LNCAP (cell line): ENCODE measurements around the gene SLC7A6.

Experiments used
- TF ChIP-seq, protein P1 (sequence below): fragments of 450-650 bp; IDR thresholded peaks from 2 replicates; pipeline ENCODE4 v1.5.1; 2017; ENCODE audit warnings: mild to moderate bottlenecking

SLC7A6 gene

DNA sequence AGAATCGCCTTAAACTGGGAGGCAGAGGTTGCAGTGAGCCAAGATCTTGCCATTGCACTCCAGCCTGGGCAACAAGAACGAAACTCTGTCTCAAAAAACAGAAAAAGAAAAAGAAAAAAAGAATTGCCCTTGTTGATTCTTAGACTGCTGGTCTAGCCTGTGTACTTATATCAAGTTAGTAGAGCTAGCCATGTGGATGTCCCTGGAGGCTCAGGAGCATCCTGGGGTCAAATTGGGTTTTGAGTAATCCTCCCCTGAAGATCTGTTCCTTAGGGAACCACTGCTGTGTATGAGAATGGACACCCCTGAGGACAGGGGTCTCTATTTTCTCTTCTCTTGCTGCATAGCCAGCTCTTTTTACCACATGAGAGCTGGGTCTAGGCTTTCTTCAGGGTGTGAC lies 24.9 kb downstream of the SLC7A6 start:
- TF ChIP-seq, protein P1, sequence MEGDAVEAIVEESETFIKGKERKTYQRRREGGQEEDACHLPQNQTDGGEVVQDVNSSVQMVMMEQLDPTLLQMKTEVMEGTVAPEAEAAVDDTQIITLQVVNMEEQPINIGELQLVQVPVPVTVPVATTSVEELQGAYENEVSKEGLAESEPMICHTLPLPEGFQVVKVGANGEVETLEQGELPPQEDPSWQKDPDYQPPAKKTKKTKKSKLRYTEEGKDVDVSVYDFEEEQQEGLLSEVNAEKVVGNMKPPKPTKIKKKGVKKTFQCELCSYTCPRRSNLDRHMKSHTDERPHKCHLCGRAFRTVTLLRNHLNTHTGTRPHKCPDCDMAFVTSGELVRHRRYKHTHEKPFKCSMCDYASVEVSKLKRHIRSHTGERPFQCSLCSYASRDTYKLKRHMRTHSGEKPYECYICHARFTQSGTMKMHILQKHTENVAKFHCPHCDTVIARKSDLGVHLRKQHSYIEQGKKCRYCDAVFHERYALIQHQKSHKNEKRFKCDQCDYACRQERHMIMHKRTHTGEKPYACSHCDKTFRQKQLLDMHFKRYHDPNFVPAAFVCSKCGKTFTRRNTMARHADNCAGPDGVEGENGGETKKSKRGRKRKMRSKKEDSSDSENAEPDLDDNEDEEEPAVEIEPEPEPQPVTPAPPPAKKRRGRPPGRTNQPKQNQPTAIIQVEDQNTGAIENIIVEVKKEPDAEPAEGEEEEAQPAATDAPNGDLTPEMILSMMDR, result no peak

DNA sequence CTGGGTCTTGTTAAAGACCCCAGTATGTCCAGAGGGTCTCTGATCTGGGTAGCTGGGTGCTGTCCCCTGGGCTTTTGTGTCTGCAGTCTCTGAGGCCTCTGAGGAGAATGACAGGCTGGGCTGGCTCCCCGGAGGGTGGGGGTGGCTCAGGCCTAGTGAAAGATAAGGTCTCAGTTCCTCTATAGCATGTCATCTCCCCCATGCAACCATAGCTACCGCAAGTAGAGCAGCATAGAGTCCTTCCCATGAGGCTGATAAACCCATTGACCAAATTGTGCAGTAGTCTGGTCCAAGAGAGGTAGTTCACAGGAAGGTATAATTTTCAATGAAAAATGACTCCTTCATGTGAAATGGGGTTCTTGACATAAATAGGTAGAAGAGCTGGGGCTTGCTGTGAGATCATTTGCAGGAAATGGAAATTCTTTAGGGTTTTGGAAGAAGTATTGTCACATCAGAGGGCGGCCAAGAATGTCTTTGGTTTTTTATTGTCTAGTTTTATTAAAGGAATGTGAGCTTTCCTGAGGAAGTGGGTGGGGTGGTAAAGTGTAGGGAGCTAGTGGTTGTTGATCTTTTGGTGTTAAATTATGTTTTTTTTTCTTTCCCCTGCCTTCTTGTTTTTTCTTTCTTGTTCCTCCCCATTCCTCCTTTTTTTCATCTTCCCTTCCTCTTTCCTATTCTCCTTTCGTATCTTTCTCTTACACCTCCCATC lies 25.4 kb downstream of the SLC7A6 start:
- TF ChIP-seq, protein P1, result no peak

DNA sequence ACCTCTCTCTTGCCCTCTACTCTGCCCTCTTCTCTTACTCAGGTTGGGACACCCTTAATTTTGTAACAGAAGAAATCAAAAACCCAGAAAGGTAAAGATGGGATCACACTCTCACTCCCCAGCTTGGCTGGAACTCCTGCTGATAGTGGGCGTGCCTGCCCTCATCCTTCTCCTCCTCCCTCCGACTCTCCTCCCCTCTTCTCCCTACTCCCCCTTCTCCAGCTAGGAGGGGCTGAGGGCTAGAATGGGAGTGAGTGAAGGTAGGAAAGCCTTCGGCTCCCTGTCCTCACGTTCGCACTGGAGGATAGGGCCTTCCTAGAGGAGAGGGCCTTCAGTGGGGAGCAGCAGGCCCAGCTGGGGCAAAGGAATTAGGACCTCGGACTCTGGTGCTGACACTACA lies 26.1 kb downstream of the SLC7A6 start:
- TF ChIP-seq, protein P1, result no peak

DNA sequence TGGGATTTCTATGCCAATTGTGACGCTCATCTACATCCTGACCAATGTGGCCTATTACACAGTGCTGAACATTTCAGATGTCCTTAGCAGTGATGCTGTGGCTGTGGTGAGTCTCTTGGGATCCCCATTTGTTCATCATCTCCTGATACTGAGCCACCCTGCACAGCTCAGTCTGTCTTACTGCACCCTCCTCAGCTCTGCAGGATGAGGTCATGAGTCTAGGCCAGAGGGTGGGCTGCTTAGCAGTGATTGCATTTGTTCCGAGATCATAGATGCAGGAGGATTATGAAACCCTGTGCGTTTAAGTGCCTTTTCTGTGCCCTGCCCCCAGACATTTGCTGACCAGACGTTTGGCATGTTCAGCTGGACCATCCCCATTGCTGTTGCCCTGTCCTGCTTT lies 26.9 kb downstream of the SLC7A6 start:
- TF ChIP-seq, protein P1, result no peak

DNA sequence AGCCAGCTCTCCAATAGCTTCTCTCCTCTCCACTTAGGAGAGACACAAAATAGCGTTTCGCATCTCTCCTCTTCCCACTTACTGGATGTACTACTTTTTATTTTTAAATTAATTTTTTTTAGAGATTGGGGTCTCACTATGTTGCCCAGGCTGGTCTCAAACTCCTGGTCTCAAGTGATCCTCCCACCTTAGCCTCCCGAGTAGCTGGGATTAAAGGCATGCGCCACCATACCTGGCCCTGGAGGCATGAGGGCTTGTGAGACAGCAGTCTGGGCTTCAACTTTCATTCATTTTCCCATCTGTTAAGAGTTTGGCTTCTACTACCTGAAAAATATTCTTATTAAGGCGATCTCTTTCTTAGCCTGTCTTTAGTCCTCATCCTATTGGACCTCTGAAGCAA lies 28.1 kb downstream of the SLC7A6 start:
- TF ChIP-seq, protein P1, result no peak

DNA sequence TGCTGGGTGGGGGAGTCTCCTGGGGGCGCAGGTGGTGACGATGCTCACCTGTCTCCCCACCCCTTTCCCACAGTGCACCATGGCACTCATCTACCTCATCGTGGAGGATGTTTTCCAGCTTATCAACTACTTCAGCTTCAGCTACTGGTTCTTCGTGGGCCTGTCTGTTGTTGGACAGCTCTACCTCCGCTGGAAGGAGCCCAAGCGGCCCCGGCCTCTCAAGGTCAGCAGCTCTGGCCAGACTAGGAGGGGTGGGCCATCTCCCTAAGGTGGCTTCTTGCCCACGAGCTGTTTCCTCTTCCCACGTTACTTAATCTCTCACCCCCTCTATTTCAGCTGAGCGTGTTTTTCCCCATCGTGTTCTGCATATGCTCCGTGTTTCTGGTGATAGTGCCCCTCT lies 32.0 kb downstream of the SLC7A6 start:
- TF ChIP-seq, protein P1, result no peak

DNA sequence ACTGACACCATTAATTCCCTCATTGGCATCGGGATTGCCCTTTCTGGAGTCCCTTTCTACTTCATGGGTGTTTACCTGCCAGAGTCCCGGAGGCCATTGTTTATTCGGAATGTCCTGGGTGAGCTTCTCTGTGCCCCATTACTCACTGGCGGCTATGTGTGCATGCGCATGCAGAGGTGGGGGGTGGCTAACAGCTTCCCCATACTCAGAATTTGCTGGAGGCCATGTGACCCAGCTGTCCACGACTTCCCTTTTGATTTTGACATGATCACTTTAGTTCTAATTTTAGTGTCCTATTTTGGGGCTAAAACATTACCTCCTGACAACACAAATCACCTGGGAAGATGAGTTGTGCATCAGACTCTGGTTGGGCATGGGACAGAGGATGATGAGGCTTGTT lies 32.4 kb downstream of the SLC7A6 start:
- TF ChIP-seq, protein P1, result no peak

DNA sequence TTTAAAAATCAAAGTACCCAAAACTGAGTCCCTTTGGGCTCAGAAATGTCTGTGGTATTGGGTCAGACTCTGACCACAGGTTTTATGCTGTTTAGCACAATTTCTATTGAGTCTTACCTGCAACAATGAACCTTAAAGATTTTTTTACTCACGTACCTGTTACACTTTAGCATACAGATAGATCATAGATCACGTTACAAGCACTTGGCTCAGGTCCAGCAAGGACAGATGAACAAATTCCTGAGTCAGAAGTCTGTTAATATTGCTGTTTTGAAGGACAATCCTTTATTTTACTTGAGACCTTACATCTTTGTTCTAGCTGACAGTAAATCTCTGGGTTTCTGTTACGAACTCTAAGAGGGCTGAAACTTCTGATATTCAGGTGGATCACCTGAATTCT lies 33.6 kb downstream of the SLC7A6 start:
- TF ChIP-seq, protein P1, result no peak
